ENCODE measurements around the gene CDK6. TPM values are rescaled to one million over a fixed set of nuclear protein-coding genes. Genes with fewer than 3 reads are reported as not detected.

Gene CDK6
- total RNA-seq, 1 donor from 2014 or later, result 30.4 TPM

- no peak for DNase-seq (ENCODE audit: low read depth in 2 of 2)
These were observed 96.2 kb downstream of the CDK6 start for GRCh38 chr7:92740134-92740533.

GRCh38 chr7:92739091-92739490 is 97.3 kb downstream of the CDK6 start:
- no peak for DNase-seq (ENCODE audit: low read depth in 2 of 2)

DNA sequence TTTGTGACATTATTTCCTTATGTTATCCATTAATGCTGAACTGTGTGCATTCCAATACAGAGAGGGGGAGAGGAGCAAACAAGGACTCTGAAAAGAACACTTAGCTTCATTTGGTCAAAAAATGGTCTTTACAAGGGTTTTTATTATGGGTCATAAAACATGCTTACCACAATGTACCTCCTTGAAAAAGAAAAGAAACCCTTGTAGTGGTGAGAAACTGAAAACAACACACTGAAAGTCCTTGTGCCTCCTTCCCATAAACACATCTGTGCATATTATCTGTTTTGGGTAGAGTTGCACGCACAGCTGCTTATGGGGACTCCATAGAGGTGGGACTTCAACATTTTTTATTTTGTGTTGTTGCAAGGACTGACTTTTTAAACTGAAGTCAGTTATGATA is 98.7 kb downstream of the CDK6 start:
- DNase-seq (ENCODE audit: low read depth in 2 of 2), result no peak

- no peak for DNase-seq (ENCODE audit: low read depth in 2 of 2)
These were observed 99.5 kb downstream of the CDK6 start for GRCh38 chr7:92736870-92737269.

DNA sequence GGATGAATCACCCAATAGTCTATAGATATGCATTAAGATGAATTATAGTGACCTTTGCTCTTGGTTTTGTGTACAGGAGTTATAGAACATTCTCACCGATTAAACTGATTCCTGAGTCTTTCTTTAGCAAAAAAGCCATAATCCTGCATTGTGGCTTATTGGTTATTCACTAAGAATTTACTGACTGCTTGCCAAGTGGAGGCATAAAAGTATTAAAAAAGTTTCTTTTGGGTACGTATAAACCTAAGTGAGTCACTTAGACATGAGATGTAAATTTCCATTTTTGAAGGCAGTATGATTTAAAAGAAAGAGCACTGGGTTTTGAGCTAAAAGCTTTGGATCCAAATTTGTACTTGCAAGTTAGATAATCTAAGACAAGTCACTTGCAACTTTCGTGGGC is 100.7 kb downstream of the CDK6 start:
- DNase-seq (ENCODE audit: low read depth in 2 of 2), result no peak

DNA sequence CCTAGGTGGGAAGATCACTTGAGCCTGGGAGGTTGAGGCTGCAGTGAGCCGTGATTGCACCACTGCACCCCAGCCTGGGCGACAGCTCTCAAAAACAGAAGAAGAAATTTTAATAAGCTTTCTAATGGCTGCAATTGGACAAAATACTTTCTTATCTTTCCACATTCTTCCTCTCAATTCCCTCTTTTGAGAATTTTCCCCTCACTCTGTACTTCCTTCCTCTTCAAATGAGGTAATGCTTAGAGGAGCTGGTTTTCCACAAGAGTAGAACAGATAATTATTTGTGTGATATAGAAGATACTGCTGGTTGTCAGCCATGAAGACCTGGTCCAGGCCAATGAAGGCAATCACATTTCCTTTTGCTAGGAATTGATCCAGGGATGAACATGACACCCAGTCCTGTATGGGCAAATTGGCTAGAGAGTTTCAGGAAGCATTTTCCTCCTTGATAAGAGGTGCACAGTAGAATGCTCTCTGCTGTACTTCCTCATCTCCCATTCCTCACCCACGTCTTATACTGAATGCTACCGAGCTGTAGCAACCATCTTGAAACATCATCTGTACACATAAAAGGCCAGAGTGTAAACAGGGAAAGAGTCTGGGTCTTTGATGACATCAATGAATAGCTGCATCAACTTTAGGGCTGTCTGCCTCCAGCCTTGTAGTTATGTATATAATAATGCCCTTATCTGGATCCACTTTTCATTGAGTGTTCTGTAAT is 103.9 kb downstream of the CDK6 start:
- no peak for DNase-seq (ENCODE audit: low read depth in 2 of 2)

DNA sequence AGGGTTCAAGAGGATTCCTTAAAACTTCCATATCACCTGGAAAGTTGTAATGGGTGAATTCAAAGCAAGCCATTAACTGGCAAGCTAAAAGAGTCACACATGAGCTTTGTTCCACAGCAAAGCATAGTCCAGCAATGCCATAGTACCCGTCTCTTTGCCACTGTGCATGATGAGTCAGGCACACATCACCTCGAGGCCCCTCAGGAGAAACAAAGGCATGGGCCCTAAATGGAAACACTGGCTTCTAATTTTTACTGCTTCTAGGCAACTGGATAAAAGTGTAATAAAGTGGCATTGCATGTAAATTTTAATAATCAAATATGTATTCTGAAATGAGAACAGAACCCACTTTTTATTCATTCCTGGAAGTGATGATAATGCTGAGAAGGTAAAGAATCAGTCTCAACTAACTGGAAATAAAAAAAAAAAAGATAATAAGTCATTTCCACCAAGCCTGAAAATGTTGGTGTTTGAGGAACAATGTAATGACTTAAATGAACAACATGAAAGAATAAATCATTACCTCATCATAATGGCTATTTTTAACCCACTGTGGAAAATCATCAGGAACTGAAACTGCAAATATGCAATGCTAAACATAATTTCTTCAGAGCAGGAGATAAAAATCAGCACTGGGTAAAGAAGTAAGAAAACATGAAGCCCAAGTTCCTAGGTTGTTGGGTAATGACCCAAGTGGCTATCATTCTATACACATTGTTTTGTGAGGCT is 104.9 kb downstream of the CDK6 start:
- peak; percentile 72 to 73 for DNase-seq (ENCODE audit: low read depth in 2 of 2)

- no peak for DNase-seq (ENCODE audit: low read depth in 2 of 2)
These were observed 105.6 kb downstream of the CDK6 start for GRCh38 chr7:92730808-92731207.

DNA sequence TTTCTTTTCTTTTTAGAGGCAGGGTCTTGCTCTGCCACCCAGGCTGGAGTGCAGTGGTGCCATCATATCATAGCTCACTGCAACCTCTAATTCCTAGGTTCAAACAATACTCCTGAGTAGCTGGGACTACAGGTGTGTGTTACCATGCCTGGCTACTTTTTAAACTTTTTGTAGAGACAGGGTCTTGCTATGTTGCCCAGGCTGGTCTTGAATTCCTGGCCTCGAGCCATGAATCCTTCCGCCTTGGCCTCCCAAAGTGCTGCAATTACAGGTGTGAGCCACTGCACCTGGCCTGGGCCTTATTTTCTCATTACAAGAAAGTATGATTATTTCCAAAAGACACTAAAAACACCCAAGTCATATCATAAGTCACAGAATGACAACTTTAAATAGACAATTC is 106.6 kb downstream of the CDK6 start:
- no peak for DNase-seq (ENCODE audit: low read depth in 2 of 2)

GRCh38 chr7:92729172-92729571 is 107.2 kb downstream of the CDK6 start:
- DNase-seq (ENCODE audit: low read depth in 2 of 2), result no peak

GRCh38 chr7:92727755-92728154 is 108.6 kb downstream of the CDK6 start:
- DNase-seq (ENCODE audit: low read depth in 2 of 2), result no peak

- no peak for DNase-seq (ENCODE audit: low read depth in 2 of 2)
These were observed 111.0 kb downstream of the CDK6 start for GRCh38 chr7:92725161-92725925.

DNA sequence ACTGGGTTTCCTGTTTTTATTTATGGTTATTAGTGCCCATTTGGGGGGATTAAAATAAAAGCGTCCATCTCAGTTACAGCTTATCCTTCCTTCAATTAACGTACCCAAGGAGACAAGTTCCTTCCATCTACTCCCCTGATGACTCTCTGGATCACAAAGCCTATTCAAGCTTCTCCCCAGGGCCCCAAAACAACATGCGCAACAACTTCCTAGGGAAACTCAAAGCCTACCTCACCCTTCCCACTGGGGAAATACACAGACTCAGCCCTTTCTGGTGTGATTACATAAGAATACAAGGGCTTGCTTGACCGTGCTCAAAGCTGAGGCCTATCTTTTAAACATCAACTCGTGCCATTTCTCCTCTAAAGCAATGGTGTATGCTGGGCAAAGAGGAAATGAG is 112.4 kb downstream of the CDK6 start:
- DNase-seq (ENCODE audit: low read depth in 2 of 2), result peak; percentile 25 to 58

GRCh38 chr7:92723205-92723604 is 113.2 kb downstream of the CDK6 start:
- DNase-seq (ENCODE audit: low read depth in 2 of 2), result peak; percentile 55

DNA sequence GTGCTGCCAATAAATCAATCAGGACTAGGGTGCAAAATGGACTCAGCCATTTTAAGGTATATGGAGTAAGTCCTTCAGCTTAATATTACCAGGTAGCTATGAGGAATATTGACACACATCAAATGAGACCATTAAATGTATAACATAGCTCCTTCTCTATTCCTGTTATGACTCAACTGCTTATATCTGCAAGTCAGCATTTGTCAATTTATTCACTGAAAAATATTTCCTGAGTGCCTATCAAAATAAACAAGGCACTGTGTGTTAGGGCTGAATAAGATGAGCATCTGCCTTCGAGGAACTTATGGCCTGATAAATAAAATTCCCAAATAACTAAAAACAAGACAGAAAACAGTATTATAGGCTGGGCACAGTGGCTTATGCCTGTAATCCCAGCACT is 113.8 kb downstream of the CDK6 start:
- DNase-seq (ENCODE audit: low read depth in 2 of 2), result peak; percentile 54 to 72

DNA sequence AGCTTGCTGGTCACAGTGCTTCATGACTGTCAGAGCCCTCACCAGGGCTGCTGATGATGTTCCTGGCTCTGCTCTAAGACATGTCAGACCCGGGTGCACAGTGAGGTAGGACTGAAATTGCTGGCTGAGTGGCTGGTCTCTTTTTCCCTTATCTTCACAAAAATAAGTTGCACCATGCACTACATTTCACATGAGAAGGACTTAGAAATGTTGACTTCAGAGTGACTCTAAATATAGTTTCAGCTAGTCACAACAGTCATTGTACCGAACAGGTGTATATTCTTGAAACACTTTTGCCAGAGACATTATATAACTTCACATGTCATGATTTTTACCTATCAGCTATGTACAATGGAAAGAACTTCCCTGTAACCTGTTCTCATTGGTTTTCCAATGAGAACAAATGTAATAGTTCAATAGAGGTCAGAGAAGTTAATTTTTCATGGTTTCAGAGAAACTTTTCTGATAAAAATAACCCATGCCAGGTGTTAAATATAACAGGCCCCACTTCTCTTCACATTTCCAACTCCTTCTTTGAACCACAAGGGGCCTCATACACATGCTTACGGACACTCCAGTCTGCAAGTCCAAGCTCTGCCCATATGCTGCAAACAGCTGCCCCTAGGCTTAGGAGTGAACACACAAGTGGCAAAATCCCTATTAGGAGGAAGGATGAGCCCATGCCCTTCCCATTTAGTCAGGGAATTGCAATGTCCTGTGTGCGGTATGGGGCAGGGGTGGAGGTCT is 115.6 kb downstream of the CDK6 start:
- no peak for DNase-seq (ENCODE audit: low read depth in 2 of 2)

DNA sequence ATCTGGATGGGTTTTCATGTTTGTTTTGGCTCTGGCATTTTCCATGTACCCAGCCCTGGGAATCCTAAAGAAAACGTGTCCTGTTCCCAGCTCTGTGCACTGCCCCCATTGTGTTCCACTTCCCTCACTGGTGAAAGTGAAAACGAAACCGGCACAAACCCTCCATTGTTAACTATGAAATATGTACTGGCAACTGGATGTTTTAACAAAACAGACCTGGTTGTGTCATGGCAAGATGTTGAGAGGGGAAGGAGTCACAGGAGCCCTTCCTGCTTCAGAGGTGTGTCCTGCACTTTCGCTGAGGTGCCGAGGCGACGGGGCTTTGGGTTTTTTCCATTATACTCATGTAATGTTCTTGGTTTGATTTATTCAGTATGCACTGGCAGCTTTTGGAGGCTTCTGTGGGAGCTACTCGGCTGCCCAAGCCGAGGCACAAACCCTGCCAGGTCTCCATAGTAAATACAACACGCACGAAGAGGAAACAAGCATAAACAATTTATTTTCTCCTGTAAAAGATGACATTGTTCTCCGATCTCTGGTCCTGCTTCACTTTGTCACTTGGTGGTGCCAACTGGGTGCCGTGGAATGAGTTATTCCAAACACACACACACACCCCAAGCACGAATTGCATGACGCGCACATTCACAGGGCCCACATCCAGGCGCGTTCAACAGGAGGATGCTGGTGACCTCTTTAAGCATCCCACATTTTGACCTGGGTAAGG is 118.2 kb downstream of the CDK6 start:
- DNase-seq (ENCODE audit: low read depth in 2 of 2), result peak; percentile 95 to 100

GRCh38 chr7:92717623-92717992 is 118.8 kb downstream of the CDK6 start:
- no peak for DNase-seq (ENCODE audit: low read depth in 2 of 2)

DNA sequence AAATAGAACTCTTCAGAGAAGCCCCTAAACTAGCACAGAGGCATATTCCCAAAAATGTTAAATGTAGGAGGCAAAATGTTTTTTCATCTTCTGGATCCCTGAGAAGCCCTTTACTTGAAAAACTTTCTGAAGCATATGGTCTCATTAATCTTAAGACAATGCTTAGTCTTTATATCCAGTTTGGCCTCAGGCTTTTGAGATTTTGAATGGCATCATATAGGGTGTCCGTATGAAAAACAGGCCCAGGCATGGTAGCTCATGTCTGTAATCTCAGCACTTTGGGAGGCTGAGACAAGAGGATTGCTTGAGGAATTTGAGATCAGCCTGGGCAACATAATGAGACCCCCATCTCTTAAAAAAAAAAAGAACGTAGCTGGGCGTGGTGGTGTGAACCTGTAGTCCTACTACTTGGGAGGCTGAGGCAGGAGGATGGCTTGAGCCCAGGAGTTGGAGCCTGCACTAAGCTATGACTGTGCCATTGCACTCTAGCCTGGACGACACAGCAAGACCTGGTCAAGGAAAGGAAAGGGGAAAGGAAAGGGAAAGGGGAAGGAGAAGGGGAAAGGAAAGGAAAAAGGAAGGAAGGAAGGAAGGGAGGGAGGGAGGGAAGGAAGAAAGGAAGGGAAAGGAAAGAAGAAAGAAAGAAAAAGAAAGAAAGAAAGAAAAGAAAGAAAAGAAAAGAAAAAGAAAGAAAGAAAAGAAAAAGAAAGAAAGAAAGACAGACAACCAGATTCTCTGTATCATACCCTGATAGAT is 119.4 kb downstream of the CDK6 start:
- DNase-seq (ENCODE audit: low read depth in 2 of 2), result no peak

DNA sequence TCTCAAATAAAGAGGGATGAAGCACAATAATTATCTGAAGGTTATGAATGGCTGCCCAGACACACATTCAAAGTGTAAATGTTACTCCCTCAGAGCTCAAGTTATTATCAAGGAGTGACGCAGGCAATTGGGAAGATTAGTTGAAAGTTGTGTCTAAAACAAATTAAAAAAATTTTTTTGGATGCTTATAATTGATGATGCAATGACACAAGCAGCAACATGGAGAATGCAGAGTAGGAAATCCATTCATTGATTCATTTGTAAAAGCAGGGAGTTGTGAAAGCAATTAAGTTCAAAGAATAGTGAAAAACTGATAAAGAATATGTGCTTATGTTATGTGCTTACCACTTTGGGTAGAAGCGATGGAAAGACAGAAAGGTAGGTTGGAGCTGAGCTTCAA is 120.4 kb downstream of the CDK6 start:
- no peak for DNase-seq (ENCODE audit: low read depth in 2 of 2)

Data from lung microvascular endothelial cell (primary cell).